Measurements from ENCODE around the gene AOC1. TPM values are rescaled to one million over a fixed set of nuclear protein-coding genes. Genes with fewer than 3 reads are reported as not detected.

Gene AOC1
- total RNA-seq, 2 experiments from 2014 or later: not detected

DNA sequence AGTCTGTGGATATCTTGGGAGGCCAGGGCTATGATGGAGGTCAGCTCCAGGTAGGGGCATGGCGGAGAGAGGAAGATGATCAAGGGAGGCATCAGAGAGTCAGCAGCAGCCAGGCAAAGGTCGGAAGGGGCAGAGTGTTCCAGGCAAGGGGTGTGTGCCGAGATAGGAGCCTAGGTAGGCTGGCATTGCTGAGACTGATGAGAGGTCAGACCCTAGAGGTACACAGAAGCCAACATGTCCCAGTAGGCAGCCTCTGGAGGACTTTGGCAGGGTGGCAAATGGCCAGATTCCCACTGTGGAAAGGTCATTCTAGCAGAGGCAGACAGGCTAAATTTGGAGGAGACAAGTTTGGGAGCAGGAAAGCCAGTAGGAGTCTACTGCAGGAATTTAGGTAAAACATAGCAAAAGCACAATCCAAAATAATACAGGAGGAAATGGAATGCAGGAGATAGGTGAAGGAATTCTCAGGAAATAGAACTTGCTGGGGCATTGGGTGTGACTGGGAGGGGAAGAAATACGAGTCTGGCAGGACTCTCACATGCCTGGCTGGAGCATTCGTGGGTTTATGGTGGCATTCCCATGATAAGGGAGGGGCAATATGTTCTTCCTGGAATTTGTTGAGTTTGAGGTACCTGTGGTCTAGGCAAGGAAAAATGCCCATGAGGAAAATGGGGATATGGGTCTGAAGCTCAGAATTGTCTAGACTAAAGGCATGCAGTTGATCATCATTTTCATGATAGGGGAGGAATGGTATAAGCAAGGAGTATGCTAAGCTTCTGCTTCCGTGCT is 26.1 kb upstream of the AOC1 start:
- no peak overlapping the region for H3K27ac Mint-ChIP-seq
- CTCF ChIA-PET: no interaction called here
- POLR2A ChIA-PET: interaction anchor here (0.6 kb wide), 1 partner anchor 31 kb away, joined by 4 read pairs; no protein-coding TSS in a partner anchor
- no peaks in the 10 kb centered on the region for H3K4me1 Mint-ChIP-seq (ENCODE audit: low read depth)
- no peaks in the 10 kb centered on the region for H3K36me3 Mint-ChIP-seq (ENCODE audit: low read depth)
- peaks cover 5% of the 10 kb centered on the region for H3K9me3 Mint-ChIP-seq
- ATAC-seq (no peak), DNase-seq (no peak)
- no peak overlapping the region for H3K4me3 Mint-ChIP-seq
- intact Hi-C loops (cut with micrococcal nuclease): no loop called here
- peaks cover 21% of the 10 kb centered on the region for H3K27me3 Mint-ChIP-seq
- TF ChIP-seq, protein P1, sequence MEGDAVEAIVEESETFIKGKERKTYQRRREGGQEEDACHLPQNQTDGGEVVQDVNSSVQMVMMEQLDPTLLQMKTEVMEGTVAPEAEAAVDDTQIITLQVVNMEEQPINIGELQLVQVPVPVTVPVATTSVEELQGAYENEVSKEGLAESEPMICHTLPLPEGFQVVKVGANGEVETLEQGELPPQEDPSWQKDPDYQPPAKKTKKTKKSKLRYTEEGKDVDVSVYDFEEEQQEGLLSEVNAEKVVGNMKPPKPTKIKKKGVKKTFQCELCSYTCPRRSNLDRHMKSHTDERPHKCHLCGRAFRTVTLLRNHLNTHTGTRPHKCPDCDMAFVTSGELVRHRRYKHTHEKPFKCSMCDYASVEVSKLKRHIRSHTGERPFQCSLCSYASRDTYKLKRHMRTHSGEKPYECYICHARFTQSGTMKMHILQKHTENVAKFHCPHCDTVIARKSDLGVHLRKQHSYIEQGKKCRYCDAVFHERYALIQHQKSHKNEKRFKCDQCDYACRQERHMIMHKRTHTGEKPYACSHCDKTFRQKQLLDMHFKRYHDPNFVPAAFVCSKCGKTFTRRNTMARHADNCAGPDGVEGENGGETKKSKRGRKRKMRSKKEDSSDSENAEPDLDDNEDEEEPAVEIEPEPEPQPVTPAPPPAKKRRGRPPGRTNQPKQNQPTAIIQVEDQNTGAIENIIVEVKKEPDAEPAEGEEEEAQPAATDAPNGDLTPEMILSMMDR (IDR thresholded peaks at IDR 0.05): no peak

DNA sequence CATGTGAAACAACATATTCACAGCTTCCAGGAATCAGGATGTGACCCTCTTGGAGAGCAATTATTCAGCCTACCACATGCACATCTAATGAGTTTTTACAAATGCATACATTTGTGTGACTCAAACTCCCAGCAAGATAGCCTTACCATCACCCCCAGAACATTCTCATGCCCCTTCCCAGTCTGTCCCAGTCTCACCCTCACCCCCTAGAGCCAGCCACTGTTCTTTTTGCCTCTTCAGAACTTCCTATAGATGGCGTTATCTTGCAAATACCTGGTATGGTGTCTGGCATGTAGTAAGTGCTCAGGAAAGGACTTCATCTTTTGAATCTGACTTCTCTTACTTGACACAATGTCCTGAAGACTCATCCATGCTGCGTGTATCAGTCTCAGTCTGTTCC is 23.9 kb upstream of the AOC1 start:
- CTCF ChIA-PET: no interaction called here
- no peak overlapping the region for H3K27ac Mint-ChIP-seq
- peaks cover 26% of the 10 kb centered on the region for H3K27me3 Mint-ChIP-seq
- no peak for ATAC-seq
- H3K9me3 Mint-ChIP-seq: no peaks in the 10 kb centered on the region
- H3K36me3 Mint-ChIP-seq (ENCODE audit: low read depth): no peaks in the 10 kb centered on the region
- no peak for DNase-seq
- intact Hi-C loops (cut with micrococcal nuclease): no loop called here
- no peaks in the 10 kb centered on the region for H3K4me1 Mint-ChIP-seq (ENCODE audit: low read depth)
- no peak overlapping the region for H3K4me3 Mint-ChIP-seq
- POLR2A ChIA-PET: no interaction called here
- TF ChIP-seq, protein P1 (IDR thresholded peaks at IDR 0.05): no peak

DNA sequence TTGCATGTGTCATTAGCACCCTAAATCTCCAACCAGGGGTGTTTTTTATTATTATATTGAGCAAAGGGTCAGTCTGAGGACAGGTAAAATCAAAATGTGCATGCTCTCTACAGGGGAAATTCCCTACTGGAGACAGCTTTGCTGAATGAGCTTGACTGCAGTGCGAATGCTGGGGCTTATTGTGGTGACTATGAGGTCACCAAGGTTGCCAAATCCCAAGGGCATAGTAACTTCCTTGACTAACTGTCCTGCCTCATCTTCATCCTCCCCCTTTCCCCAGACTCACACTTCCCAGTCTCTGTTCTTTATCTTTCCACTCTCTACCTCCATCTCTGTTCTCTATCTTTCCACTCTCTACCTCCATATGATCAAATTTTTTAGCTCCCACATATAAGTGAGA is 22.9 kb upstream of the AOC1 start:
- ChIA-PET POLR2A (no interaction called here), CTCF (interaction anchor here (0.6 kb wide), 1 partner anchor 51 kb away, joined by 4 read pairs; no protein-coding TSS in a partner anchor)
- Mint-ChIP-seq H3K9me3 (no peaks in the 10 kb centered on the region), H3K4me1 (ENCODE audit: low read depth) (no peaks in the 10 kb centered on the region), H3K4me3 (no peak overlapping the region), H3K27ac (no peak overlapping the region), H3K36me3 (ENCODE audit: low read depth) (no peaks in the 10 kb centered on the region), H3K27me3 (peaks cover 29% of the 10 kb centered on the region)
- DNase-seq: no peak
- ATAC-seq: no peak
- TF ChIP-seq, protein P1 (IDR thresholded peaks at IDR 0.05): no peak
- intact Hi-C loops (cut with micrococcal nuclease): no loop called here

DNA sequence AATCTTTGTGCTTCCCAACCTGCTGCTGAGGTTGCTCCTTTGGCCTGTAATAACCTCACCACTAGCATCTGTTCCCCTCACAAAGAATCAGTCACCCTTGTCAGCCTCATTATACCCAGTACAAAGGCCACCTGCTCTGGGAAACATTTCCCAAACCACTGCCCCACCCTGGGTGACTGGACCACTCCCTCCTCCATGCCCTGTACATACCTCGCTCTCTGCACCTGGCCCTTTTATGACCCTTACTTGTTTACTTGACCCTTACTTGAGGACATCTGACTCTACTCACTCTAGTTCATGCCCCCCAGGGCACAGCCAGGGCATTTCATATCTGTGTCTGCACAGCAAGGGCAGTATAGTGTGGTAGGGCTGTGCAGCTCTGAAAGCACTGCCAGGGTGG is 21.4 kb upstream of the AOC1 start:
- Mint-ChIP-seq H3K27me3 (peaks cover 29% of the 10 kb centered on the region), H3K9me3 (no peaks in the 10 kb centered on the region), H3K4me3 (no peak overlapping the region), H3K36me3 (ENCODE audit: low read depth) (no peaks in the 10 kb centered on the region), H3K27ac (no peak overlapping the region), H3K4me1 (ENCODE audit: low read depth) (no peaks in the 10 kb centered on the region)
- POLR2A ChIA-PET: no interaction called here
- TF ChIP-seq, protein P1 (IDR thresholded peaks at IDR 0.05): no peak
- no peak for DNase-seq
- no peak for ATAC-seq
- intact Hi-C loops (cut with micrococcal nuclease): no loop called here
- CTCF ChIA-PET: no interaction called here

DNA sequence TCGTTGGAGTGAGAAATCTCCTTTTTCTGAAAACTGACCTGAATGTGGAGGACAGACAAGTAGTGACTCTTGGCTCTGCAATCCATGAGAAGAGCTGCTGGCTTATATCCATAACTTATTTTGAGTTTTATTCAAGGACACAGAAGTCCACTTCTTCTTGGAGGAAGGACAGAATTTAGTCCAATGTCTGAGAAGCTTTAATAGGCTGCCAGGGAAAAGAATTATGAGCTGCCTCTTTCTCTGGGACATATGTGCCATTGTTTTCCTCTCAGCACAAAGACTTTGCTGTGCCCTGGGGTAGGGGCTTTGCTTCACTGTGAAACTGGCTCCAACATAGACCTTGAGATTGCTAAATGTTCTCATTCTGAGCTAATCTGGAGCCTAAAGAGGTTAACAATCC is 20.5 kb upstream of the AOC1 start:
- no peak overlapping the region for H3K27ac Mint-ChIP-seq
- ATAC-seq: no peak
- POLR2A ChIA-PET: no interaction called here
- intact Hi-C loops (cut with micrococcal nuclease): no loop called here
- no peak for DNase-seq
- no peaks in the 10 kb centered on the region for H3K9me3 Mint-ChIP-seq
- H3K4me1 Mint-ChIP-seq (ENCODE audit: low read depth): no peaks in the 10 kb centered on the region
- CTCF ChIA-PET: interaction anchor here (0.8 to 0.9 kb wide), 2 partner anchors 12 to 81 kb away, joined by 3 read pairs; no protein-coding TSS in a partner anchor
- H3K27me3 Mint-ChIP-seq: peaks cover 27% of the 10 kb centered on the region
- H3K4me3 Mint-ChIP-seq: no peak overlapping the region
- no peaks in the 10 kb centered on the region for H3K36me3 Mint-ChIP-seq (ENCODE audit: low read depth)
- TF ChIP-seq, protein P1 (IDR thresholded peaks at IDR 0.05): no peak
